ENCODE results near the gene RASGRP2.

The RASGRP2 gene

DNA sequence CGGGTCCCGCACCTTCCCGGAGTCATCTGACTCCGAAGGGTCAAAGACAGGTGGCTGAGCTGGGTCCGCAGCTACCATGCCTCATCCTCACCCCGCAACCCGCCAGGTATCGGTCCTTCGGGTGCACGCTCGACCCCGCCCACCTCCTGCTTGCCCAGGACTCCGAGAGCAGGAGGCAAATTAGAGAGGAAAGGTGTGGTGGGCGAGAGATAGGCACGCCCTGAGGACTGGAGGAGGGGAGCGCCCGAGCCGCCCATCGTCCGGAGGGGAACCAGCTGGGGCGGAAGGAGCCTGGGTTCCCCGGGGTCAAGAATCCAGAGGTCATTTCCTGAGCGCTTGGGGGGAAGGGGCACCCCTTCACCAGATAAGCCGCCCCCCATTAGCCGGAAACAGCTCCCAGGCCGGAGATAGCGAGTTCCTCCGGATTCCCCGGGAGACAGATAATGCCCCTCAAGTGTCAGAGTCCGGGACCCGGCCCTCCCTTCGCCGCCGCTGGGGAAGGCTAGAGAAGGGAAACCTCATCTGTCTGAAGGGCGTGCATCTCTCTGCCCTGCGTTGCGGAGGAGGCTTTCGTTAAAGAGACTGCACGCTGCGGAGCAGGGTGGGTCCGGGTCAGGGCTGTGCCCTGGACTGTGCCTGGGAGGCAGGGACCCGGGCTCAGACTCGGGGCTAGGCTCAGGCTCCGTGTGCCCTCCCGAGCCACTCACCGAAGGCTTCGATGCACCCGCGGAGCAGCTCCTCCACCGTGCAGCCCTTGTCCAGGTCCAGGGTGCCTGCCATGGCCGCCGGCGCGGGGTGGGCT is 1.7 kb downstream of the RASGRP2 start:
- H3K9ac ChIP-seq (ENCODE audit: low read depth, low read length), result no peak overlapping the region
- H3K27me3 ChIP-seq (ENCODE audit: control insufficient read depth, insufficient read depth, low read length), result peaks cover 46% of the 10 kb centered on the region
- H3K9me3 ChIP-seq (replicated peaks; ENCODE audit: low read length), result no peaks in the 10 kb centered on the region
- H3K4me1 ChIP-seq (ENCODE audit: control insufficient read depth, insufficient read depth, low read length), result peaks cover 31% of the 10 kb centered on the region
- H3K4me2 ChIP-seq (ENCODE audit: low read length), result peak overlapping the region; percentile 89
- H3K4me3 ChIP-seq (ENCODE audit: low read length), result peak overlapping the region; percentile 61
- no peaks in the 10 kb centered on the region for H3K36me3 ChIP-seq (ENCODE audit: insufficient read depth, low read length)

GRCh38 chr11:64741375-64742086 is 2.4 kb downstream of the RASGRP2 start:
- peaks cover 31% of the 10 kb centered on the region for H3K4me1 ChIP-seq (ENCODE audit: control insufficient read depth, insufficient read depth, low read length)

DNA sequence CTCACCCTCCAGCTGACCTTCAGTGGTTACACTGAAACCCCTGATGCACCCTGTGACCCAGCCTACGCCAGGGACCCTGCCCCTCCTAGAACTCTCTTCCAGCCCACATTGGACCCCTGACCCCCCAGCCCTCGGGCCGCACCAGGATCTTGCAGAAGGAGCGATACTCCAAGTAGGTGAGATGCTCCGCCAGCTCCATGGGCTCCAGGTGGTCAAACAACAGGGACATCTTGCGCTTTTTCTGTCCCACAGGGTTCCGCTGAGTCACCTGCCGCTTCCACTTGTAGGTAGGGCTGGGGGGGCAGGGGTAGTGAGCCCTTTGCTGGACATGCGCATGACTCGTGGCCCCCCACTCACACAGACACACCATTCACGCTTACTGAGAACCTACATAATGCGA is 4.1 kb downstream of the RASGRP2 start:
- H3K27me3 ChIP-seq (ENCODE audit: control insufficient read depth, insufficient read depth, low read length), result peaks cover 55% of the 10 kb centered on the region
- H3K4me2 ChIP-seq (ENCODE audit: low read length), result no peak overlapping the region
- no peaks in the 10 kb centered on the region for H3K9me3 ChIP-seq (replicated peaks; ENCODE audit: low read length)
- peaks cover 20% of the 10 kb centered on the region for H3K4me1 ChIP-seq (ENCODE audit: control insufficient read depth, insufficient read depth, low read length)
- H3K9ac ChIP-seq (ENCODE audit: low read depth, low read length), result no peak overlapping the region
- H3K4me3 ChIP-seq (ENCODE audit: low read length), result no peak overlapping the region
- no peaks in the 10 kb centered on the region for H3K36me3 ChIP-seq (ENCODE audit: insufficient read depth, low read length)

More at GRCh38 chr11:64741375-64742086, 2.4 kb downstream of the RASGRP2 start:
- Histone ChIP-seq H3K4me2 (ENCODE audit: low read length) (no peak overlapping the region), H3K9ac (ENCODE audit: low read depth, low read length) (no peak overlapping the region), H3K9me3 (replicated peaks; ENCODE audit: low read length) (no peaks in the 10 kb centered on the region), H3K27me3 (ENCODE audit: control insufficient read depth, insufficient read depth, low read length) (peaks cover 46% of the 10 kb centered on the region), H3K4me3 (ENCODE audit: low read length) (no peak overlapping the region), H3K36me3 (ENCODE audit: insufficient read depth, low read length) (no peaks in the 10 kb centered on the region)

GRCh38 chr11:64736654-64737053 is 7.3 kb downstream of the RASGRP2 start:
- Histone ChIP-seq H3K4me3 (ENCODE audit: low read length) (no peak overlapping the region), H3K9me3 (replicated peaks; ENCODE audit: low read length) (no peaks in the 10 kb centered on the region), H3K36me3 (ENCODE audit: insufficient read depth, low read length) (no peaks in the 10 kb centered on the region), H3K4me1 (ENCODE audit: control insufficient read depth, insufficient read depth, low read length) (no peaks in the 10 kb centered on the region), H3K9ac (ENCODE audit: low read depth, low read length) (no peak overlapping the region), H3K27me3 (ENCODE audit: control insufficient read depth, insufficient read depth, low read length) (peaks cover 40% of the 10 kb centered on the region), H3K4me2 (ENCODE audit: low read length) (no peak overlapping the region)

- Histone ChIP-seq H3K4me1 (ENCODE audit: control insufficient read depth, insufficient read depth, low read length) (no peaks in the 10 kb centered on the region), H3K9ac (ENCODE audit: low read depth, low read length) (no peak overlapping the region), H3K4me2 (ENCODE audit: low read length) (no peak overlapping the region), H3K27me3 (ENCODE audit: control insufficient read depth, insufficient read depth, low read length) (peaks cover 43% of the 10 kb centered on the region), H3K36me3 (ENCODE audit: insufficient read depth, low read length) (no peaks in the 10 kb centered on the region), H3K9me3 (replicated peaks; ENCODE audit: low read length) (no peaks in the 10 kb centered on the region), H3K4me3 (ENCODE audit: low read length) (no peak overlapping the region)
Measured at GRCh38 chr11:64735725-64736259, 8.2 kb downstream of the RASGRP2 start.

- Histone ChIP-seq H3K9me3 (replicated peaks; ENCODE audit: low read length) (no peaks in the 10 kb centered on the region), H3K9ac (ENCODE audit: low read depth, low read length) (no peak overlapping the region), H3K27me3 (ENCODE audit: control insufficient read depth, insufficient read depth, low read length) (peaks cover 45% of the 10 kb centered on the region), H3K4me1 (ENCODE audit: control insufficient read depth, insufficient read depth, low read length) (no peaks in the 10 kb centered on the region), H3K36me3 (ENCODE audit: insufficient read depth, low read length) (no peaks in the 10 kb centered on the region), H3K4me2 (ENCODE audit: low read length) (no peak overlapping the region), H3K4me3 (ENCODE audit: low read length) (no peak overlapping the region)
Measured at GRCh38 chr11:64734811-64735724, 8.9 kb downstream of the RASGRP2 start.

- no peak overlapping the region for H3K4me2 ChIP-seq (ENCODE audit: low read length)
- H3K9me3 ChIP-seq (replicated peaks; ENCODE audit: low read length), result no peaks in the 10 kb centered on the region
- H3K4me3 ChIP-seq (ENCODE audit: low read length), result no peak overlapping the region
- H3K27me3 ChIP-seq (ENCODE audit: control insufficient read depth, insufficient read depth, low read length), result peaks cover 55% of the 10 kb centered on the region
- no peak overlapping the region for H3K9ac ChIP-seq (ENCODE audit: low read depth, low read length)
- no peaks in the 10 kb centered on the region for H3K36me3 ChIP-seq (ENCODE audit: insufficient read depth, low read length)
- no peaks in the 10 kb centered on the region for H3K4me1 ChIP-seq (ENCODE audit: control insufficient read depth, insufficient read depth, low read length)
Measured at GRCh38 chr11:64731601-64732000, 12.3 kb downstream of the RASGRP2 start.

DNA sequence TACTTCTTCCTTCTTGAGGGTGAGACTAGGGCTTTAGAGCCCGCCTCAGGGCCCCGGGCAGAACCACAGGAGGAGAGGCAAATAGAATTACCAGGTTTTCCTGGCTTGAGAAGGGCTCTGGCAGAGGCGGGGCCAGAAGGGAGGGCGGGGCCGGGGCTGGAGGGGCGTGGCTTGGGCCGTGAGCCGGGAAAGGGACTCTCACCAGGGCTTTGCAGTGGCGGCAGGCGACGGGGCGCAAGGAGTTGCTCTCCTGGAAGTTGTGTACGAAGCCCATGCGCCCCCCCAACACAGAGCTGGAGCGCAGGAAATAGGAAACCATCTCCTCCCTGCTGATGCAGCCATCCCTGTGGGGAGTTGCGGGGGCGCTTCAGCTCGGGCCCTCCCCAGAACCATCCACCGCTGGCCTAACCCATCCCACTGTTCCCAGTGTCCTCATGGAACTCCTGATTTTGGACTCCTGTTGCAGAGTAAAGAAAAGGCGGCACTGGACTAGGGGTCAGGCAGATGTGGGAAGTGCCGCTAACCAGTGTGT is 14.0 kb downstream of the RASGRP2 start:
- H3K9me3 ChIP-seq (replicated peaks; ENCODE audit: low read length), result no peaks in the 10 kb centered on the region
- H3K9ac ChIP-seq (ENCODE audit: low read depth, low read length), result no peak overlapping the region
- H3K27me3 ChIP-seq (ENCODE audit: control insufficient read depth, insufficient read depth, low read length), result peaks cover 49% of the 10 kb centered on the region
- H3K4me2 ChIP-seq (ENCODE audit: low read length), result no peak overlapping the region
- no peak overlapping the region for H3K4me3 ChIP-seq (ENCODE audit: low read length)
- no peaks in the 10 kb centered on the region for H3K4me1 ChIP-seq (ENCODE audit: control insufficient read depth, insufficient read depth, low read length)
- no peaks in the 10 kb centered on the region for H3K36me3 ChIP-seq (ENCODE audit: insufficient read depth, low read length)

DNA sequence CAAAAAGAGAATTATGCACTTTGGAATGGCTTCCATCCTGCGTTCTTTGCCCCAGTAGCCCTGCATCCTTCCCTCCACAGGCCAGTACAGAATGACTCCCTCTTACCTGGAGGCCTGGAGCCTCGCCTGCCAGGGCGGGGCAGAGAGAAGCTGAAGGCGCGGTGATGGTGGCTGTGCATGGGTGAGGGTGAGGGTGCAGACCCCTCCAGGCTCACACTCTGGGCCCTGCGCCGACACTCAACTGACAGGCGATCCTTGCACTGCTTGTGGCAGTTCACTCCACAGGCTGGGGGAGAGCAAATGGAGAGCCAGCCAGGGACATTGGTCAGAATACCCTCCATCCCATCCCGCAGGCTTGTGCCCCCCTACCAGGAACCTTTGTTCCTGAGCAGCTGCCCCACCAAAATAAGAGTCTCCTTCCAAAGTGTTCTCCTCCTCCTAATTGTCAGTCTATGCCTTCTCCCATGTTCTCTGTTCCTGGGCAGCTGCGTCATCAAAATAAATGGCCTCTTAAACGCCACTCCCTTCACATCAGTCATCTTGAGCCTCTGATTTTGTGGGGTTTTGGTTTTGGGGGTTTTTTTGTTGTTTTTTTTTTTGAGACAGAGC is 15.1 kb downstream of the RASGRP2 start:
- Histone ChIP-seq H3K9me3 (replicated peaks; ENCODE audit: low read length) (no peaks in the 10 kb centered on the region), H3K9ac (ENCODE audit: low read depth, low read length) (no peak overlapping the region), H3K36me3 (ENCODE audit: insufficient read depth, low read length) (no peaks in the 10 kb centered on the region), H3K4me3 (ENCODE audit: low read length) (no peak overlapping the region), H3K27me3 (ENCODE audit: control insufficient read depth, insufficient read depth, low read length) (peaks cover 47% of the 10 kb centered on the region), H3K4me1 (ENCODE audit: control insufficient read depth, insufficient read depth, low read length) (no peaks in the 10 kb centered on the region), H3K4me2 (ENCODE audit: low read length) (no peak overlapping the region)

DNA sequence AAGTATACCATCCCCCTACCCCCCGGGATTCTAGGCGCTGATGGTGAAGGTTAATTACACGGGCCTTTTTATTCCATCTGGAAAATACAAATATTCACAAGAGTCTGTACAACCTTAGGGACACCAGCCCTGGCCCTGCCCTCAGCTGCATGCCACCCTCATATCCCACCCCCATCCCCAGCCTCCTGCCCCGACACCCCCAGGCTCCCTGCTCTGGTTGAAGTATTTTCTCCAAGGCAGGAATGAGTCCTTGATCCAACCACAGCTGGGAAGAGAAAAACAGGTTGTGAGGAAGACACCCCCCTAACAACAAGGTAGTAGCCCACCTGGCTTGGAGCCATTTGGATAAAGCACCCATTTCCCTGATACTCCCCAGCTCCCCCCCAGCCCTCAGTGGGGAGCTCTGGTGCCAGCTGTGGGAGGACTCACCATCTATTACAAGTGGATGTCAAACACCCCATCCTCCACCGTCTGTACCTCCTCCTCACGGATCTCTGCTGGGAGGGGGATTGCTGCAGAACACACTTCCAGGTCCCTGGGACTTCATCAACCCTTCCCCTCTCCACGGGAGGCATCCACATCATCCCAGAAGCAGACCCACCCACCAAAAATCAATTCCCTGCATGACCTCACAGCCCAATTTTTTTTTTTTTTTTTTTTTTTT is 16.9 kb downstream of the RASGRP2 start:
- no peaks in the 10 kb centered on the region for H3K9me3 ChIP-seq (replicated peaks; ENCODE audit: low read length)
- no peak overlapping the region for H3K9ac ChIP-seq (ENCODE audit: low read depth, low read length)
- peaks cover 3% of the 10 kb centered on the region for H3K4me1 ChIP-seq (ENCODE audit: control insufficient read depth, insufficient read depth, low read length)
- H3K4me2 ChIP-seq (ENCODE audit: low read length), result no peak overlapping the region
- H3K36me3 ChIP-seq (ENCODE audit: insufficient read depth, low read length), result no peaks in the 10 kb centered on the region
- no peak overlapping the region for H3K4me3 ChIP-seq (ENCODE audit: low read length)
- peaks cover 53% of the 10 kb centered on the region for H3K27me3 ChIP-seq (ENCODE audit: control insufficient read depth, insufficient read depth, low read length)
